ENCODE results near the gene ALG10B.
"Not testable (repeated sequence)": the region's sequence is repeated elsewhere in the genome, so short reads cannot be mapped to it uniquely, and the experiment has no call there.

ALG10B gene

GRCh38 chr12:38330414-38330813, 13.8 kb downstream of the ALG10B start:
- H3K27me3 ChIP-seq (ENCODE audit: control insufficient read depth, insufficient read depth, low read length); H3K4me3 ChIP-seq (ENCODE audit: low read length); H3K36me3 ChIP-seq (ENCODE audit: insufficient read depth, low read length); H3K4me2 ChIP-seq (ENCODE audit: low read length); H3K9ac ChIP-seq (ENCODE audit: low read depth, low read length); H3K9me3 ChIP-seq (replicated peaks; ENCODE audit: low read length); H3K4me1 ChIP-seq (ENCODE audit: control insufficient read depth, insufficient read depth, low read length): not testable (repeated sequence)

- Histone ChIP-seq H3K9ac (ENCODE audit: low read depth, low read length) (no peak overlapping the region), H3K4me2 (ENCODE audit: low read length) (no peak overlapping the region), H3K27me3 (ENCODE audit: control insufficient read depth, insufficient read depth, low read length) (no peaks in the 10 kb centered on the region), H3K36me3 (ENCODE audit: insufficient read depth, low read length) (no peaks in the 10 kb centered on the region), H3K4me1 (ENCODE audit: control insufficient read depth, insufficient read depth, low read length) (no peaks in the 10 kb centered on the region), H3K4me3 (ENCODE audit: low read length) (no peak overlapping the region), H3K9me3 (replicated peaks; ENCODE audit: low read length) (no peaks in the 10 kb centered on the region)
Measured at GRCh38 chr12:38332814-38333213, 16.2 kb downstream of the ALG10B start.

GRCh38 chr12:38342444-38342843, 25.9 kb downstream of the ALG10B start:
- Histone ChIP-seq H3K27me3 (ENCODE audit: control insufficient read depth, insufficient read depth, low read length) (no peaks in the 10 kb centered on the region), H3K4me3 (ENCODE audit: low read length) (no peak overlapping the region), H3K4me2 (ENCODE audit: low read length) (no peak overlapping the region), H3K36me3 (ENCODE audit: insufficient read depth, low read length) (no peaks in the 10 kb centered on the region), H3K9me3 (replicated peaks; ENCODE audit: low read length) (no peaks in the 10 kb centered on the region), H3K9ac (ENCODE audit: low read depth, low read length) (no peak overlapping the region), H3K4me1 (ENCODE audit: control insufficient read depth, insufficient read depth, low read length) (no peaks in the 10 kb centered on the region)

GRCh38 chr12:38343256-38343655, 26.7 kb downstream of the ALG10B start:
- not testable (repeated sequence) for H3K36me3 ChIP-seq (ENCODE audit: insufficient read depth, low read length); H3K4me1 ChIP-seq (ENCODE audit: control insufficient read depth, insufficient read depth, low read length); H3K9me3 ChIP-seq (replicated peaks; ENCODE audit: low read length); H3K4me2 ChIP-seq (ENCODE audit: low read length); H3K9ac ChIP-seq (ENCODE audit: low read depth, low read length); H3K27me3 ChIP-seq (ENCODE audit: control insufficient read depth, insufficient read depth, low read length); H3K4me3 ChIP-seq (ENCODE audit: low read length)

GRCh38 chr12:38343916-38344315, 27.3 kb downstream of the ALG10B start:
- H3K4me2 ChIP-seq (ENCODE audit: low read length); H3K4me3 ChIP-seq (ENCODE audit: low read length); H3K36me3 ChIP-seq (ENCODE audit: insufficient read depth, low read length); H3K9me3 ChIP-seq (replicated peaks; ENCODE audit: low read length); H3K9ac ChIP-seq (ENCODE audit: low read depth, low read length); H3K4me1 ChIP-seq (ENCODE audit: control insufficient read depth, insufficient read depth, low read length); H3K27me3 ChIP-seq (ENCODE audit: control insufficient read depth, insufficient read depth, low read length): not testable (repeated sequence)

- no peaks in the 10 kb centered on the region for H3K9me3 ChIP-seq (replicated peaks; ENCODE audit: low read length)
Measured at GRCh38 chr12:38350342-38351174, 34.0 kb downstream of the ALG10B start.

GRCh38 chr12:38351175-38351508, 34.6 kb downstream of the ALG10B start:
- H3K9ac ChIP-seq (ENCODE audit: low read depth, low read length); H3K27me3 ChIP-seq (ENCODE audit: control insufficient read depth, insufficient read depth, low read length); H3K4me1 ChIP-seq (ENCODE audit: control insufficient read depth, insufficient read depth, low read length); H3K4me2 ChIP-seq (ENCODE audit: low read length); H3K36me3 ChIP-seq (ENCODE audit: insufficient read depth, low read length); H3K9me3 ChIP-seq (replicated peaks; ENCODE audit: low read length); H3K4me3 ChIP-seq (ENCODE audit: low read length): not testable (repeated sequence)

More at GRCh38 chr12:38350342-38351174, 34.0 kb downstream of the ALG10B start:
- H3K9ac ChIP-seq (ENCODE audit: low read depth, low read length): no peak overlapping the region
- no peaks in the 10 kb centered on the region for H3K27me3 ChIP-seq (ENCODE audit: control insufficient read depth, insufficient read depth, low read length)
- no peaks in the 10 kb centered on the region for H3K4me1 ChIP-seq (ENCODE audit: control insufficient read depth, insufficient read depth, low read length)
- H3K36me3 ChIP-seq (ENCODE audit: insufficient read depth, low read length): no peaks in the 10 kb centered on the region
- H3K4me3 ChIP-seq (ENCODE audit: low read length): no peak overlapping the region
- no peak overlapping the region for H3K4me2 ChIP-seq (ENCODE audit: low read length)

GRCh38 chr12:38367506-38367905, 50.9 kb downstream of the ALG10B start:
- Histone ChIP-seq H3K4me1 (ENCODE audit: control insufficient read depth, insufficient read depth, low read length) (no peaks in the 10 kb centered on the region), H3K36me3 (ENCODE audit: insufficient read depth, low read length) (no peaks in the 10 kb centered on the region), H3K4me2 (ENCODE audit: low read length) (no peak overlapping the region), H3K4me3 (ENCODE audit: low read length) (no peak overlapping the region), H3K27me3 (ENCODE audit: control insufficient read depth, insufficient read depth, low read length) (no peaks in the 10 kb centered on the region), H3K9ac (ENCODE audit: low read depth, low read length) (no peak overlapping the region), H3K9me3 (replicated peaks; ENCODE audit: low read length) (no peaks in the 10 kb centered on the region)

GRCh38 chr12:38370311-38370710, 53.7 kb downstream of the ALG10B start:
- Histone ChIP-seq H3K9ac (ENCODE audit: low read depth, low read length) (no peak overlapping the region), H3K36me3 (ENCODE audit: insufficient read depth, low read length) (no peaks in the 10 kb centered on the region), H3K4me1 (ENCODE audit: control insufficient read depth, insufficient read depth, low read length) (no peaks in the 10 kb centered on the region), H3K4me3 (ENCODE audit: low read length) (no peak overlapping the region), H3K9me3 (replicated peaks; ENCODE audit: low read length) (no peaks in the 10 kb centered on the region), H3K4me2 (ENCODE audit: low read length) (no peak overlapping the region), H3K27me3 (ENCODE audit: control insufficient read depth, insufficient read depth, low read length) (no peaks in the 10 kb centered on the region)

GRCh38 chr12:38373784-38374183, 57.2 kb downstream of the ALG10B start:
- H3K4me3 ChIP-seq (ENCODE audit: low read length): no peak overlapping the region
- no peaks in the 10 kb centered on the region for H3K27me3 ChIP-seq (ENCODE audit: control insufficient read depth, insufficient read depth, low read length)

GRCh38 chr12:38374751-38375150, 58.2 kb downstream of the ALG10B start:
- Histone ChIP-seq H3K4me2 (ENCODE audit: low read length) (no peak overlapping the region), H3K4me3 (ENCODE audit: low read length) (no peak overlapping the region), H3K9me3 (replicated peaks; ENCODE audit: low read length) (no peaks in the 10 kb centered on the region), H3K27me3 (ENCODE audit: control insufficient read depth, insufficient read depth, low read length) (no peaks in the 10 kb centered on the region), H3K4me1 (ENCODE audit: control insufficient read depth, insufficient read depth, low read length) (no peaks in the 10 kb centered on the region), H3K9ac (ENCODE audit: low read depth, low read length) (no peak overlapping the region), H3K36me3 (ENCODE audit: insufficient read depth, low read length) (no peaks in the 10 kb centered on the region)

More at GRCh38 chr12:38373784-38374183, 57.2 kb downstream of the ALG10B start:
- Histone ChIP-seq H3K36me3 (ENCODE audit: insufficient read depth, low read length) (no peaks in the 10 kb centered on the region), H3K4me2 (ENCODE audit: low read length) (no peak overlapping the region), H3K9me3 (replicated peaks; ENCODE audit: low read length) (no peaks in the 10 kb centered on the region), H3K9ac (ENCODE audit: low read depth, low read length) (no peak overlapping the region), H3K4me1 (ENCODE audit: control insufficient read depth, insufficient read depth, low read length) (no peaks in the 10 kb centered on the region)
